ENCODE data around the gene AGBL4. TPM values are rescaled to one million over a fixed set of nuclear protein-coding genes. Genes with fewer than 3 reads are reported as not detected.

Gene AGBL4
- total and polyA plus RNA-seq, 2 of the 13 experiments (the other 11 are each of a cell fraction or from before 2014, with no cell fraction given), result not detected

DNA sequence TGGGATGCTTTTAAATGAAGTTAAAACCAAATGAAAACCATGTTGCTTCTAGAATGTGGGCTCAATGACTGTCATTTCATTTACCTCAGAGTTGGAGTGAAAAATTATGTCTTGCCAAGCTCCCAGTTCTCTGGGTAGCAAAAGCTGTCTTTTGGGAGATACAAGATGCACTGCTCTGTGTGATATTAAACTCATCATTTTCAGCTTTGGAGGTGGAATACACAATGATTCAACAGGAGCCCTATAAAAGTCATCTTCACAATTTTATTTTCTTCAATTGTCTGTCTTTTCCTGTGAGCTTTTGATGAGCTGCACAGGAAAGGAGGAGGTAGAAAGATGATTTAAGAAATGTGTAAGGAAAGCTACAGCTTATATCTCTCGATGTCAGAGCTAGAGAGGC, 1431.4 kb downstream of the AGBL4 start:
- no peak for DNase-seq (ENCODE audit: low spot score)
- no peaks in the 10 kb centered on the region for H3K79me2 ChIP-seq (ENCODE audit: insufficient read depth, low read length)
- ATAC-seq, result no peak
- peaks cover 0 to 2% of the 10 kb centered on the region in 2 experiments; a peak in 1 of 5 replicates for H3K27me3 ChIP-seq (ENCODE audit: control insufficient read depth in 1 of 2, insufficient read depth in 2 of 2, low read length in 2 of 2)
- no peak overlapping the region for H3K9ac ChIP-seq (ENCODE audit: insufficient read depth, low read depth, low read length)
- H3K4me1 ChIP-seq (ENCODE audit: insufficient read depth, low read length), result no peaks in the 10 kb centered on the region
- H3K27ac ChIP-seq (ENCODE audit: extremely low read length, insufficient read depth, low read length), result no peak overlapping the region
- TF ChIP-seq POLR2AphosphoS2 (IDR thresholded peaks at IDR 0.05; ENCODE audit: low read depth, low read length) (no peak), RFX3 (CRISPR knock-in tag; IDR thresholded peaks at IDR 0.05) (no peak), NPAS2 (CRISPR knock-in tag; IDR thresholded peaks at IDR 0.05; ENCODE audit: borderline replicate concordance) (no peak), RORA (CRISPR knock-in tag; IDR thresholded peaks at IDR 0.05) (no peak), HOXA9 (CRISPR knock-in tag; IDR thresholded peaks at IDR 0.05; ENCODE audit: borderline replicate concordance) (no peak), ZBTB3 (CRISPR knock-in tag; IDR thresholded peaks at IDR 0.05; ENCODE audit: borderline replicate concordance, low read depth) (no peak), ZMYM2 (CRISPR knock-in tag; IDR thresholded peaks at IDR 0.05) (no peak), ZNF484 (CRISPR knock-in tag; IDR thresholded peaks at IDR 0.05; ENCODE audit: borderline replicate concordance, low read depth) (no peak), TAF1 (CRISPR knock-in tag; IDR thresholded peaks at IDR 0.05) (no peak), ZNF678 (CRISPR knock-in tag; IDR thresholded peaks at IDR 0.05) (no peak), ZNF598 (CRISPR knock-in tag; IDR thresholded peaks at IDR 0.05; ENCODE audit: borderline replicate concordance) (no peak), ZMYM4 (CRISPR knock-in tag; IDR thresholded peaks at IDR 0.05) (no peak), ZNF124 (CRISPR knock-in tag; IDR thresholded peaks at IDR 0.05) (no peak), RXRA (CRISPR knock-in tag; IDR thresholded peaks at IDR 0.05) (no peak)
- TF ChIP-seq, protein P1, sequence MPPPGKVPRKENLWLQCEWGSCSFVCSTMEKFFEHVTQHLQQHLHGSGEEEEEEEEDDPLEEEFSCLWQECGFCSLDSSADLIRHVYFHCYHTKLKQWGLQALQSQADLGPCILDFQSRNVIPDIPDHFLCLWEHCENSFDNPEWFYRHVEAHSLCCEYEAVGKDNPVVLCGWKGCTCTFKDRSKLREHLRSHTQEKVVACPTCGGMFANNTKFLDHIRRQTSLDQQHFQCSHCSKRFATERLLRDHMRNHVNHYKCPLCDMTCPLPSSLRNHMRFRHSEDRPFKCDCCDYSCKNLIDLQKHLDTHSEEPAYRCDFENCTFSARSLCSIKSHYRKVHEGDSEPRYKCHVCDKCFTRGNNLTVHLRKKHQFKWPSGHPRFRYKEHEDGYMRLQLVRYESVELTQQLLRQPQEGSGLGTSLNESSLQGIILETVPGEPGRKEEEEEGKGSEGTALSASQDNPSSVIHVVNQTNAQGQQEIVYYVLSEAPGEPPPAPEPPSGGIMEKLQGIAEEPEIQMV (CRISPR knock-in tag; IDR thresholded peaks at IDR 0.05; ENCODE audit: low read depth), result no peak
- TF ChIP-seq, protein P2, sequence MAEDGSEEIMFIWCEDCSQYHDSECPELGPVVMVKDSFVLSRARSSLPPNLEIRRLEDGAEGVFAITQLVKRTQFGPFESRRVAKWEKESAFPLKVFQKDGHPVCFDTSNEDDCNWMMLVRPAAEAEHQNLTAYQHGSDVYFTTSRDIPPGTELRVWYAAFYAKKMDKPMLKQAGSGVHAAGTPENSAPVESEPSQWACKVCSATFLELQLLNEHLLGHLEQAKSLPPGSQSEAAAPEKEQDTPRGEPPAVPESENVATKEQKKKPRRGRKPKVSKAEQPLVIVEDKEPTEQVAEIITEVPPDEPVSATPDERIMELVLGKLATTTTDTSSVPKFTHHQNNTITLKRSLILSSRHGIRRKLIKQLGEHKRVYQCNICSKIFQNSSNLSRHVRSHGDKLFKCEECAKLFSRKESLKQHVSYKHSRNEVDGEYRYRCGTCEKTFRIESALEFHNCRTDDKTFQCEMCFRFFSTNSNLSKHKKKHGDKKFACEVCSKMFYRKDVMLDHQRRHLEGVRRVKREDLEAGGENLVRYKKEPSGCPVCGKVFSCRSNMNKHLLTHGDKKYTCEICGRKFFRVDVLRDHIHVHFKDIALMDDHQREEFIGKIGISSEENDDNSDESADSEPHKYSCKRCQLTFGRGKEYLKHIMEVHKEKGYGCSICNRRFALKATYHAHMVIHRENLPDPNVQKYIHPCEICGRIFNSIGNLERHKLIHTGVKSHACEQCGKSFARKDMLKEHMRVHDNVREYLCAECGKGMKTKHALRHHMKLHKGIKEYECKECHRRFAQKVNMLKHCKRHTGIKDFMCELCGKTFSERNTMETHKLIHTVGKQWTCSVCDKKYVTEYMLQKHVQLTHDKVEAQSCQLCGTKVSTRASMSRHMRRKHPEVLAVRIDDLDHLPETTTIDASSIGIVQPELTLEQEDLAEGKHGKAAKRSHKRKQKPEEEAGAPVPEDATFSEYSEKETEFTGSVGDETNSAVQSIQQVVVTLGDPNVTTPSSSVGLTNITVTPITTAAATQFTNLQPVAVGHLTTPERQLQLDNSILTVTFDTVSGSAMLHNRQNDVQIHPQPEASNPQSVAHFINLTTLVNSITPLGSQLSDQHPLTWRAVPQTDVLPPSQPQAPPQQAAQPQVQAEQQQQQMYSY (CRISPR knock-in tag; IDR thresholded peaks at IDR 0.05), result no peak
- no peaks in the 10 kb centered on the region for H3K36me3 ChIP-seq (replicated peaks in 1 of 2; ENCODE audit: control insufficient read depth in 1 of 2, insufficient read depth in 2 of 2, low read length in 2 of 2)
- no peak for FAIRE-seq
- H3K4me3 ChIP-seq (replicated peaks in 1 of 3; ENCODE audit: insufficient read depth in 1 of 3, low read depth in 2 of 3, low read length in 3 of 3), result no peak overlapping the region
- intact Hi-C loops (cut with micrococcal nuclease; ENCODE audit: unreplicated experiment), result no loop called here
- 0% methylated on average over 1 of the region's 1 CpG for WGBS (ENCODE audit: low lambda C conversion rate)
- CTCF ChIA-PET (ENCODE audit: low intra/inter-chr PET ratio, low total read pairs), result no interaction called here
- POLR2A ChIA-PET, result no interaction called here
- H4K20me1 ChIP-seq (ENCODE audit: insufficient read depth, low read length), result no peaks in the 10 kb centered on the region
- in situ Hi-C loops (cut with HindIII; ENCODE audit: extremely low pct_ligation_motif_present, low pct_unique_long_range_greater_than_20kb), result no loop called here
- H2AFZ ChIP-seq (ENCODE audit: low read length), result no peak overlapping the region
- no peak overlapping the region for H3K4me2 ChIP-seq (ENCODE audit: low read depth, low read length)
- H3K9me3 ChIP-seq (ENCODE audit: low read length), result no peaks in the 10 kb centered on the region
- BruUV-seq (replicated peaks), result no TSS peak
